IMR-90 (cell line): Measurements from ENCODE around the gene VPS33B.

ENCODE experiments used
- CEBPB ChIP-seq: IDR thresholded peaks from 2 replicates; pipeline ENCODE4 v1.6.1; 2012; ENCODE audit warnings: low read depth, low read length, improper control_type of control experiment
- CHD1 ChIP-seq: IDR thresholded peaks from 2 replicates; pipeline ENCODE4 v1.6.1; 2012; ENCODE audit warnings: low read depth, low read length, improper control_type of control experiment
- MAZ ChIP-seq: IDR thresholded peaks from 2 replicates; pipeline ENCODE4 v1.6.1; 2012; ENCODE audit warnings: low read depth, mild to moderate bottlenecking, low read length, improper control_type of control experiment, moderate library complexity, borderline replicate concordance
- NFE2L2 ChIP-seq: fragments of 150-350 bp; IDR thresholded peaks from 2 replicates; pipeline ENCODE4 v1.6.1; 2016; ENCODE audit warnings: low read depth, mild to moderate bottlenecking, low read length
- POLR2A ChIP-seq: IDR thresholded peaks from 2 replicates; pipeline ENCODE4 v1.6.1; 2012; ENCODE audit warnings: mild to moderate bottlenecking, low read depth, low read length
- RAD21 ChIP-seq: IDR thresholded peaks from 2 replicates; pipeline ENCODE4 v1.6.1; 2012; ENCODE audit warnings: low read length, improper control_type of control experiment
- RCOR1 ChIP-seq: IDR thresholded peaks from 2 replicates; pipeline ENCODE4 v1.6.1; 2012; ENCODE audit warnings: mild to moderate bottlenecking, low read length, improper control_type of control experiment; ENCODE audit not compliant: insufficient replicate concordance
- RFX5 ChIP-seq: IDR thresholded peaks from 2 replicates; pipeline ENCODE4 v1.8.0; 2012; ENCODE audit warnings: low read depth, mild to moderate bottlenecking, low read length, moderate library complexity
- TF ChIP-seq, protein P1 (sequence below): conservative IDR thresholded peaks from 2 replicates; pipeline ENCODE4 v1.5.1; 2012; ENCODE audit warnings: mild to moderate bottlenecking, low read depth, low read length, improper control_type of control experiment

DNA sequence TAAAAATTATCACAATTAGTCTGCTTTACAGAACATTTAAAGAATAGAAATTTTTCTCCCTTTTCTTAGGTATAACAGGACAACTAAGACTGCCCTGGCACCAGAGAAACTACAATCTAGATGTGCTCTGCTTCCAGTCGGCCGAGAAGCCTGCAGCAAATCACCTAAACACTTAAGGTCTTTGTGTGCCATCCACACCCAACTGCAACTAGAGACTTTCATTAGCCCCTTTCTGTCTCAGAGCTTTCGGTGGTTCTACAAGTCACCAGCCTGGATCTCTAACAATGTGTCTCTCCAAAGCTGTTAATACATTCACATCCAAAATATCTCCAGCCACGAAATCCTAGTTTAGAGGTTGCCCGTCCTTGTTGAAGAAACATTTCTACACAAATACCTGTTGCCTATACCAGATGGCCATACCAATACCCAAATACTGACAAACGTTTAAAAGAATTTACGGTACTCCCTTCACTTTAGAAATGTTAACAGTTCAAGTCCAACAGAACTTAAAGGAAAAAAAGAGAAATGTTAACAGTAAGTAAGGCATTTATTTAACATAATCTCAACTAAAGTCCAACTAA lies 34.7 kb downstream of the VPS33B start:
- no peak for TF ChIP-seq POLR2A
- TF ChIP-seq RCOR1: no peak
- TF ChIP-seq, protein P1, sequence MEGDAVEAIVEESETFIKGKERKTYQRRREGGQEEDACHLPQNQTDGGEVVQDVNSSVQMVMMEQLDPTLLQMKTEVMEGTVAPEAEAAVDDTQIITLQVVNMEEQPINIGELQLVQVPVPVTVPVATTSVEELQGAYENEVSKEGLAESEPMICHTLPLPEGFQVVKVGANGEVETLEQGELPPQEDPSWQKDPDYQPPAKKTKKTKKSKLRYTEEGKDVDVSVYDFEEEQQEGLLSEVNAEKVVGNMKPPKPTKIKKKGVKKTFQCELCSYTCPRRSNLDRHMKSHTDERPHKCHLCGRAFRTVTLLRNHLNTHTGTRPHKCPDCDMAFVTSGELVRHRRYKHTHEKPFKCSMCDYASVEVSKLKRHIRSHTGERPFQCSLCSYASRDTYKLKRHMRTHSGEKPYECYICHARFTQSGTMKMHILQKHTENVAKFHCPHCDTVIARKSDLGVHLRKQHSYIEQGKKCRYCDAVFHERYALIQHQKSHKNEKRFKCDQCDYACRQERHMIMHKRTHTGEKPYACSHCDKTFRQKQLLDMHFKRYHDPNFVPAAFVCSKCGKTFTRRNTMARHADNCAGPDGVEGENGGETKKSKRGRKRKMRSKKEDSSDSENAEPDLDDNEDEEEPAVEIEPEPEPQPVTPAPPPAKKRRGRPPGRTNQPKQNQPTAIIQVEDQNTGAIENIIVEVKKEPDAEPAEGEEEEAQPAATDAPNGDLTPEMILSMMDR: no peak
- no peak for TF ChIP-seq MAZ
- TF ChIP-seq CHD1: no peak
- no peak for TF ChIP-seq CEBPB
- TF ChIP-seq RFX5: no peak
- no peak for TF ChIP-seq RAD21
- TF ChIP-seq NFE2L2: no peak
